A549 (cell line): Measurements from ENCODE around the gene PACS1. TPM values are rescaled to one million over a fixed set of nuclear protein-coding genes. Genes with fewer than 3 reads are reported as not detected.

Experiments used
- ATAC-seq, 2 experiments: fragments of 200-7000 bp in 1 of 2; fragments of >200 bp in 1 of 2; cut with Nextera tagmentation in 1 of 2; cut with Tn5 transposase in 1 of 2; 3 replicates each; pipeline versions ENCODE4 v1.8.0 to v1.9.1; 2018 to 2020; ENCODE audit warnings: mild to moderate bottlenecking in 1 of 2, moderate library complexity in 1 of 2
- CTCF ChIA-PET: fragments of 300-600 bp; sonication (Branson Sonifier 250); formaldehyde crosslinking; extraction: SDS; loops from one replicate; lab custom pipeline; 2021; ENCODE audit warnings: antibody characterized with exemption, inconsistent platforms; lab: Yijun Ruan, JAX
- POLR2A ChIA-PET: fragments of 350-600 bp; formaldehyde crosslinking; extraction: SDS; loops from one replicate; lab custom pipeline; 2021; ENCODE audit warnings: antibody characterized with exemption, inconsistent platforms; lab: Yijun Ruan, JAX
- DNase-seq, 2 experiments: peaks; one replicate each; pipeline versions ENCODE4 v3.0.0 to v3.0.0-alpha.2; 2011 to 2016; ENCODE audit warnings: low read depth in 1 of 2, low spot score in 1 of 2
- FAIRE-seq: peaks from 2 replicates; lab custom pipeline; 2011; peaks lifted over from hg19 to GRCh38; lab: Jason Lieb, UNC
- H3K27ac ChIP-seq, 2 experiments: fragments of >200 bp; sonication (Bioruptor Twin); formaldehyde crosslinking; 3 replicates each; pipeline ENCODE4 v1.5.1; 2016 to 2017
- H3K4me1 ChIP-seq: fragments of >200 bp; sonication (Bioruptor Twin); formaldehyde crosslinking; 3 replicates; pipeline ENCODE4 v1.6.1; 2016
- H3K4me2 ChIP-seq: fragments of >200 bp; sonication (Bioruptor Twin); formaldehyde crosslinking; 3 replicates; pipeline ENCODE4 v1.6.1; 2016
- H3K4me3 ChIP-seq: fragments of >200 bp; sonication (Bioruptor Twin); formaldehyde crosslinking; 3 replicates; pipeline ENCODE4 v1.5.1; 2016
- H3K9me3 ChIP-seq: fragments of >200 bp; sonication (Bioruptor Twin); formaldehyde crosslinking; 3 replicates; pipeline ENCODE4 v1.6.1; 2016
- BHLHE40 ChIP-seq: IDR thresholded peaks from 2 replicates; pipeline ENCODE4 v1.6.1; 2012; ENCODE audit warnings: low read depth, low read length, inconsistent platforms
- CBX8 ChIP-seq: fragments of 200-600 bp; sonication (generic); IDR thresholded peaks from 2 replicates; pipeline ENCODE4 v1.6.1; 2016
- CHD2 ChIP-seq: fragments of 150-350 bp; IDR thresholded peaks from 2 replicates; pipeline ENCODE4 v1.6.1; 2014; ENCODE audit warnings: low read length; ENCODE audit not compliant: partially characterized antibody
- EP300 ChIP-seq, 2 experiments: fragments of >200 bp; sonication (Bioruptor Twin); formaldehyde crosslinking; IDR thresholded peaks; 2 replicates in 1 of 2; 3 replicates in 1 of 2; pipeline ENCODE4 v1.6.1; 2016 to 2017
- FOSB ChIP-seq: fragments of 250-450 bp; sonication (Bioruptor Pico); IDR thresholded peaks from 2 replicates; pipeline ENCODE4 v1.5.0; 2020; ENCODE audit warnings: mild to moderate bottlenecking, moderate library complexity
- HOXB5 ChIP-seq: fragments of 250-450 bp; sonication (Bioruptor Pico); IDR thresholded peaks from 2 replicates; pipeline ENCODE4 v1.5.0; 2020; ENCODE audit warnings: mild to moderate bottlenecking, moderate library complexity
- JUN ChIP-seq, 2 experiments: fragments of >200 bp; sonication (Bioruptor Twin); formaldehyde crosslinking; IDR thresholded peaks; 2 replicates in 1 of 2; 3 replicates in 1 of 2; pipeline ENCODE4 v1.6.1; 2016 to 2017
- KDM1A ChIP-seq: fragments of 200-600 bp; sonication (generic); IDR thresholded peaks from 2 replicates; pipeline ENCODE4 v1.6.1; 2016; ENCODE audit warnings: low read depth, mild to moderate bottlenecking
- KDM5A ChIP-seq: fragments of 200-600 bp; sonication (generic); IDR thresholded peaks from 2 replicates; pipeline ENCODE4 v1.6.1; 2016; ENCODE audit warnings: antibody characterized with exemption, mild to moderate bottlenecking
- MAFK ChIP-seq: fragments of 450-650 bp; IDR thresholded peaks from 2 replicates; pipeline ENCODE4 v1.6.1; 2014; ENCODE audit not compliant: partially characterized antibody
- MAZ ChIP-seq: fragments of 150-350 bp; IDR thresholded peaks from 2 replicates; pipeline ENCODE4 v1.6.1; 2014; ENCODE audit warnings: antibody characterized with exemption, low read depth, low read length, borderline replicate concordance
- NPAS2 ChIP-seq: fragments of 250-450 bp; sonication (Bioruptor Pico); IDR thresholded peaks from 2 replicates; pipeline ENCODE4 v1.8.0; 2022; ENCODE audit warnings: mild to moderate bottlenecking, moderate library complexity, borderline replicate concordance
- POLR2AphosphoS2 ChIP-seq: conservative IDR thresholded peaks from 2 replicates; pipeline ENCODE4 v1.6.1; 2012; ENCODE audit warnings: low read length, improper control_type of control experiment, inconsistent platforms
- RFX5 ChIP-seq: fragments of 450-650 bp; IDR thresholded peaks from 2 replicates; pipeline ENCODE4 v1.7.1; 2014; ENCODE audit warnings: antibody characterized with exemption, mild to moderate bottlenecking, moderate library complexity
- RNF2 ChIP-seq: fragments of 200-600 bp; sonication (generic); IDR thresholded peaks from 2 replicates; pipeline ENCODE4 v1.6.1; 2016; ENCODE audit warnings: low read depth, mild to moderate bottlenecking, antibody characterized with exemption, moderate library complexity, borderline replicate concordance
- TP53 ChIP-seq: fragments of 250-450 bp; sonication (Bioruptor Pico); IDR thresholded peaks from 2 replicates; pipeline ENCODE4 v1.5.0; 2021; ENCODE audit warnings: mild to moderate bottlenecking, moderate library complexity
- USF2 ChIP-seq: fragments of 450-650 bp; IDR thresholded peaks from 2 replicates; pipeline ENCODE4 v1.6.1; 2014; ENCODE audit warnings: antibody characterized with exemption
- ZFP36 ChIP-seq: fragments of 450-650 bp; IDR thresholded peaks from 2 replicates; pipeline ENCODE4 v1.6.1; 2014; ENCODE audit warnings: borderline replicate concordance; ENCODE audit not compliant: partially characterized antibody
- ZSCAN20 ChIP-seq: fragments of 250-450 bp; sonication (Bioruptor Pico); IDR thresholded peaks from 2 replicates; pipeline ENCODE4 v1.8.0; 2022; ENCODE audit warnings: mild to moderate bottlenecking, moderate library complexity
- WGBS: methylation state at CpG from one replicate; pipeline ENCODE4 v1.1.6; 2017; ENCODE audit errors: missing lambda C conversion rate; 5-methylcytosine and 5-hydroxymethylcytosine counted together
- polyA plus RNA-seq, 4 experiments: library from polyadenylated mRNA; depleted of rRNA in 3 of 4; stranded (reverse); fragments of >200 nt; fragmentation: RNase III in 1 of 4; extraction: RNeasy Plus Mini Kit Qiagen cat#74134 plus additional on column Dnase treatment in 1 of 4; gene quantifications; 2 replicates in 3 of 4; 3 replicates in 1 of 4; pipeline ENCODE4 v1.2.3, GENCODE V29; 2011 to 2017
- TF ChIP-seq, protein P1 (sequence below): fragments of >200 bp; sonication (Bioruptor Twin); formaldehyde crosslinking; IDR thresholded peaks from 3 replicates; pipeline ENCODE4 v1.6.1; 2016
- TF ChIP-seq, protein P2 (sequence below): fragments of 250-450 bp; sonication (Bioruptor Pico); IDR thresholded peaks from 2 replicates; pipeline ENCODE4 v1.5.0; 2020; ENCODE audit warnings: low read depth, mild to moderate bottlenecking, moderate library complexity
- TF ChIP-seq, protein P3 (sequence below): fragments of 150-350 bp; IDR thresholded peaks from 2 replicates; pipeline ENCODE4 v1.6.1; 2014; ENCODE audit warnings: low read depth, mild to moderate bottlenecking, low read length

The PACS1 gene
- polyA plus RNA-seq, 2 of the 4 experiments (the other 2 are of a cell fraction) = 48.2 to 59.1 TPM

- POLR2A ChIA-PET = no interaction called here
- Histone ChIP-seq H3K4me1 (peaks cover 3% of the 10 kb centered on the region; the same call in 2 of the 3 replicates), H3K27ac (no peak overlapping the region), H3K4me3 (no peak overlapping the region), H3K9me3 (peaks cover 34% of the 10 kb centered on the region), H3K4me2 (no peak overlapping the region)
- ATAC-seq (no peak), FAIRE-seq (no peak), DNase-seq (no peak)
- CTCF ChIA-PET = no interaction called here
- TF ChIP-seq KDM1A (no peak), RFX5 (no peak), CBX8 (no peak), USF2 (no peak), MAZ (no peak), ZSCAN20 (CRISPR knock-in tag) (no peak), HOXB5 (no peak), JUN (IDR thresholded peaks at IDR 0.05) (no peak)
- TF ChIP-seq, protein P1, sequence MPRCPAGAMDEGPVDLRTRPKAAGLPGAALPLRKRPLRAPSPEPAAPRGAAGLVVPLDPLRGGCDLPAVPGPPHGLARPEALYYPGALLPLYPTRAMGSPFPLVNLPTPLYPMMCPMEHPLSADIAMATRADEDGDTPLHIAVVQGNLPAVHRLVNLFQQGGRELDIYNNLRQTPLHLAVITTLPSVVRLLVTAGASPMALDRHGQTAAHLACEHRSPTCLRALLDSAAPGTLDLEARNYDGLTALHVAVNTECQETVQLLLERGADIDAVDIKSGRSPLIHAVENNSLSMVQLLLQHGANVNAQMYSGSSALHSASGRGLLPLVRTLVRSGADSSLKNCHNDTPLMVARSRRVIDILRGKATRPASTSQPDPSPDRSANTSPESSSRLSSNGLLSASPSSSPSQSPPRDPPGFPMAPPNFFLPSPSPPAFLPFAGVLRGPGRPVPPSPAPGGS = no peak
- TF ChIP-seq, protein P2, sequence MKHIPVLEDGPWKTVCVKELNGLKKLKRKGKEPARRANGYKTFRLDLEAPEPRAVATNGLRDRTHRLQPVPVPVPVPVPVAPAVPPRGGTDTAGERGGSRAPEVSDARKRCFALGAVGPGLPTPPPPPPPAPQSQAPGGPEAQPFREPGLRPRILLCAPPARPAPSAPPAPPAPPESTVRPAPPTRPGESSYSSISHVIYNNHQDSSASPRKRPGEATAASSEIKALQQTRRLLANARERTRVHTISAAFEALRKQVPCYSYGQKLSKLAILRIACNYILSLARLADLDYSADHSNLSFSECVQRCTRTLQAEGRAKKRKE (CRISPR knock-in tag) = no peak
- WGBS = 71% methylated on average over 3 of the region's 3 CpGs
Observed at GRCh38 chr11:66203847-66204246, 133.8 kb downstream of the PACS1 start.

GRCh38 chr11:66204412-66204811 lies 134.3 kb downstream of the PACS1 start:
- Histone ChIP-seq H3K9me3 (peaks cover 32% of the 10 kb centered on the region), H3K4me3 (no peak overlapping the region), H3K27ac (no peak overlapping the region), H3K4me2 (no peak overlapping the region), H3K4me1 (peaks cover 8% of the 10 kb centered on the region; the same call in 2 of the 3 replicates)
- ChIA-PET POLR2A (no interaction called here), CTCF (no interaction called here)
- ATAC-seq = no peak
- no peak for TF ChIP-seq TP53
- TF ChIP-seq KDM1A = peak; percentile 50; the same call in 1 of the 2 replicates
- DNase-seq = no peak
- FAIRE-seq = no peak
- WGBS = 91% methylated on average over 3 of the region's 3 CpGs

- DNase-seq = no peak
- no peak for TF ChIP-seq MAFK
- TF ChIP-seq, protein P3, sequence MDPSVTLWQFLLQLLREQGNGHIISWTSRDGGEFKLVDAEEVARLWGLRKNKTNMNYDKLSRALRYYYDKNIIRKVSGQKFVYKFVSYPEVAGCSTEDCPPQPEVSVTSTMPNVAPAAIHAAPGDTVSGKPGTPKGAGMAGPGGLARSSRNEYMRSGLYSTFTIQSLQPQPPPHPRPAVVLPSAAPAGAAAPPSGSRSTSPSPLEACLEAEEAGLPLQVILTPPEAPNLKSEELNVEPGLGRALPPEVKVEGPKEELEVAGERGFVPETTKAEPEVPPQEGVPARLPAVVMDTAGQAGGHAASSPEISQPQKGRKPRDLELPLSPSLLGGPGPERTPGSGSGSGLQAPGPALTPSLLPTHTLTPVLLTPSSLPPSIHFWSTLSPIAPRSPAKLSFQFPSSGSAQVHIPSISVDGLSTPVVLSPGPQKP = no peak
- no peak for TF ChIP-seq RNF2
- TF ChIP-seq ZFP36 = no peak
- TF ChIP-seq FOSB (CRISPR knock-in tag) = no peak
- TF ChIP-seq BHLHE40 = no peak
- no peak for TF ChIP-seq CHD2
- no peak for TF ChIP-seq KDM5A
- TF ChIP-seq EP300 (IDR thresholded peaks at IDR 0.05) = no peak
- no peak for TF ChIP-seq NPAS2 (CRISPR knock-in tag)
- TF ChIP-seq MAZ = no peak
- TF ChIP-seq JUN (IDR thresholded peaks at IDR 0.05) = no peak
- TF ChIP-seq POLR2AphosphoS2 = no peak
- TF ChIP-seq, all 56 proteins: peak for 0
- H3K4me3 ChIP-seq = no peak overlapping the region
- ATAC-seq (no peak), FAIRE-seq (no peak)
- peaks cover 14% of the 10 kb centered on the region; the same call in 2 of the 3 replicates for H3K4me1 ChIP-seq
- WGBS = 94% methylated on average over 7 of the region's 7 CpGs
- POLR2A ChIA-PET = no interaction called here
- CTCF ChIA-PET = interaction anchor here (0.6 to 4.2 kb wide), 6 partner anchors 10 to 91 kb away, joined by 3 to 13 read pairs (median 3); no protein-coding TSS in a partner anchor
- H3K9me3 ChIP-seq = peaks cover 3% of the 10 kb centered on the region; the same call in 1 of the 3 replicates
- H3K4me2 ChIP-seq = no peak overlapping the region
- no peak overlapping the region for H3K27ac ChIP-seq
Observed at GRCh38 chr11:66207816-66208215, 137.7 kb downstream of the PACS1 start.
